ENCODE results near the gene PLD4.

Gene PLD4

GRCh38 chr14:104980611-104981531 lies 56.2 kb downstream of the PLD4 start:
- no peaks in the 10 kb centered on the region for H3K36me3 ChIP-seq (ENCODE audit: low read length)
- H3K79me2 ChIP-seq (ENCODE audit: insufficient read depth, low read length) = no peaks in the 10 kb centered on the region
- H3K4me3 ChIP-seq (ENCODE audit: insufficient read depth, low read length, poor library complexity, severe bottlenecking) = no peak overlapping the region
- no peak overlapping the region for H3K27ac ChIP-seq (ENCODE audit: low read depth, low read length)
- TF ChIP-seq EZH2phosphoT487 (conservative IDR thresholded peaks at IDR 0.05; ENCODE audit: low read length) (no peak), CTCF (IDR thresholded peaks at IDR 0.05; ENCODE audit: insufficient read depth, low read length, poor library complexity, severe bottlenecking) (no peak)
- no peak overlapping the region for H3K4me2 ChIP-seq (ENCODE audit: low read depth, low read length, poor library complexity, severe bottlenecking)
- H3F3A ChIP-seq (ENCODE audit: insufficient read depth) = no peaks in the 10 kb centered on the region
- H2AFZ ChIP-seq (ENCODE audit: low read depth, low read length, severe bottlenecking) = no peak overlapping the region
- H3K9me2 ChIP-seq (replicated peaks; ENCODE audit: insufficient read depth, low read length) = no peaks in the 10 kb centered on the region
- H3K9ac ChIP-seq (ENCODE audit: low read length) = no peak overlapping the region
- H3K9me3 ChIP-seq (ENCODE audit: insufficient read depth, low read length) = no peaks in the 10 kb centered on the region
- H3K27me3 ChIP-seq (ENCODE audit: low read length) = no peaks in the 10 kb centered on the region
- no peaks in the 10 kb centered on the region for H4K20me1 ChIP-seq (ENCODE audit: low read depth, low read length)

- Histone ChIP-seq H3K9me3 (ENCODE audit: insufficient read depth, low read length) (no peaks in the 10 kb centered on the region), H3K9ac (ENCODE audit: low read length) (no peak overlapping the region), H4K20me1 (ENCODE audit: low read depth, low read length) (no peaks in the 10 kb centered on the region), H3K36me3 (ENCODE audit: low read length) (no peaks in the 10 kb centered on the region), H3F3A (ENCODE audit: insufficient read depth) (no peaks in the 10 kb centered on the region), H3K9me2 (replicated peaks; ENCODE audit: insufficient read depth, low read length) (no peaks in the 10 kb centered on the region), H3K4me2 (ENCODE audit: low read depth, low read length, poor library complexity, severe bottlenecking) (no peak overlapping the region), H2AFZ (ENCODE audit: low read depth, low read length, severe bottlenecking) (no peak overlapping the region), H3K4me3 (ENCODE audit: insufficient read depth, low read length, poor library complexity, severe bottlenecking) (no peak overlapping the region), H3K79me2 (ENCODE audit: insufficient read depth, low read length) (no peaks in the 10 kb centered on the region), H3K27ac (ENCODE audit: low read depth, low read length) (no peak overlapping the region), H3K27me3 (ENCODE audit: low read length) (no peaks in the 10 kb centered on the region)
- no peak for TF ChIP-seq EZH2phosphoT487 (conservative IDR thresholded peaks at IDR 0.05; ENCODE audit: low read length)
- no peak for TF ChIP-seq CTCF (IDR thresholded peaks at IDR 0.05; ENCODE audit: insufficient read depth, low read length, poor library complexity, severe bottlenecking)
These were observed 57.2 kb downstream of the PLD4 start for GRCh38 chr14:104981699-104982541.

GRCh38 chr14:104982548-104983230 lies 58.0 kb downstream of the PLD4 start:
- H3F3A ChIP-seq (ENCODE audit: insufficient read depth) = no peaks in the 10 kb centered on the region
- H2AFZ ChIP-seq (ENCODE audit: low read depth, low read length, severe bottlenecking) = no peak overlapping the region
- no peaks in the 10 kb centered on the region for H3K36me3 ChIP-seq (ENCODE audit: low read length)
- no peak overlapping the region for H3K9ac ChIP-seq (ENCODE audit: low read length)
- no peak overlapping the region for H3K4me3 ChIP-seq (ENCODE audit: insufficient read depth, low read length, poor library complexity, severe bottlenecking)
- H3K9me2 ChIP-seq (replicated peaks; ENCODE audit: insufficient read depth, low read length) = no peaks in the 10 kb centered on the region
- no peaks in the 10 kb centered on the region for H4K20me1 ChIP-seq (ENCODE audit: low read depth, low read length)
- H3K79me2 ChIP-seq (ENCODE audit: insufficient read depth, low read length) = no peaks in the 10 kb centered on the region
- H3K27me3 ChIP-seq (ENCODE audit: low read length) = no peaks in the 10 kb centered on the region
- no peaks in the 10 kb centered on the region for H3K9me3 ChIP-seq (ENCODE audit: insufficient read depth, low read length)
- no peak overlapping the region for H3K4me2 ChIP-seq (ENCODE audit: low read depth, low read length, poor library complexity, severe bottlenecking)
- H3K27ac ChIP-seq (ENCODE audit: low read depth, low read length) = no peak overlapping the region
- TF ChIP-seq EZH2phosphoT487 (conservative IDR thresholded peaks at IDR 0.05; ENCODE audit: low read length) = no peak
- no peak for TF ChIP-seq CTCF (IDR thresholded peaks at IDR 0.05; ENCODE audit: insufficient read depth, low read length, poor library complexity, severe bottlenecking)
